B cell (primary cell): ENCODE results near the gene WIF1. TPM values are rescaled to one million over a fixed set of nuclear protein-coding genes. Genes with fewer than 3 reads are reported as not detected.

Source experiments
- ATAC-seq: fragments of 200-7000 bp; cut with Tn5 transposase; one replicate; pipeline ENCODE4 v1.10.0; 2021; ENCODE audit warnings: low read depth, mild to moderate bottlenecking, moderate number of reproducible peaks, moderate library complexity
- CTCF ChIA-PET: fragments of 350-600 bp; sonication (Branson Sonifier 250); formaldehyde crosslinking; loops from one replicate; lab custom pipeline; 2021; ENCODE audit warnings: antibody characterized with exemption, inconsistent platforms; lab: Charles Lee
- POLR2A ChIA-PET: fragments of 350-600 bp; sonication (Branson Sonifier 250); formaldehyde crosslinking; loops from one replicate; lab custom pipeline; 2021; ENCODE audit warnings: antibody characterized with exemption; lab: Charles Lee
- DNase-seq: peaks from one replicate; pipeline ENCODE4 v3.0.0; 2013
- H2AFZ ChIP-seq: 2 replicates; pipeline ENCODE4 v1.6.1; 2012; ENCODE audit warnings: mild to moderate bottlenecking, low read depth, low read length; ENCODE audit not compliant: insufficient read depth, poor library complexity, severe bottlenecking
- H3K27ac ChIP-seq, 2 donors: 1 replicate in 1 of 2; 2 replicates in 1 of 2; pipeline ENCODE4 v1.5.1; 2012 to 2013; ENCODE audit warnings: low read length in 2 of 2, mild to moderate bottlenecking in 2 of 2, moderate library complexity in 1 of 2
- H3K27me3 ChIP-seq, 4 experiments: fragments of 200-600 bp in 1 of 4; sonication (generic) in 1 of 4; replicated peaks in 1 of 4; 1 replicate in 2 of 4; 2 replicates in 2 of 4; pipeline versions ENCODE4 v1.6.1 to v1.7.0; 2013 to 2016; ENCODE audit warnings: low read length in 3 of 4, mild to moderate bottlenecking in 2 of 4, mixed read lengths in 1 of 4, moderate library complexity in 1 of 4; ENCODE audit not compliant: insufficient read depth in 4 of 4, control insufficient read depth in 3 of 4; ENCODE audit errors: control extremely low read depth in 1 of 4
- H3K36me3 ChIP-seq, 2 experiments: replicated peaks in 1 of 2; 1 replicate in 1 of 2; 2 replicates in 1 of 2; pipeline versions ENCODE4 v1.6.1 to v1.7.1; 2013; ENCODE audit warnings: low read length in 1 of 2; ENCODE audit not compliant: insufficient read depth in 2 of 2, control insufficient read depth in 1 of 2; ENCODE audit errors: control extremely low read depth in 1 of 2, extremely low read depth in 1 of 2
- H3K4me1 ChIP-seq, 2 donors: fragments of 200-600 bp in 1 of 2; sonication (generic) in 1 of 2; 1 replicate in 1 of 2; 2 replicates in 1 of 2; pipeline versions ENCODE4 v1.5.1 to v1.6.1; 2013 to 2017; ENCODE audit warnings: low read length in 2 of 2; ENCODE audit not compliant: control insufficient read depth in 2 of 2, insufficient read depth in 2 of 2
- H3K4me2 ChIP-seq: replicated peaks from 2 replicates; pipeline ENCODE3; 2012; ENCODE audit warnings: mild to moderate bottlenecking, low read depth, low read length; ENCODE audit not compliant: poor library complexity, severe bottlenecking
- H3K4me3 ChIP-seq, 5 experiments: fragments of 200-600 bp in 1 of 5; sonication (generic) in 1 of 5; 1 replicate in 3 of 5; 2 replicates in 2 of 5; pipeline versions ENCODE4 v1.5.1 to v1.7.0; 2011 to 2016; ENCODE audit warnings: low read length in 4 of 5, mild to moderate bottlenecking in 4 of 5, low read depth in 2 of 5, control low read depth in 1 of 5, moderate library complexity in 1 of 5; ENCODE audit not compliant: insufficient read depth in 1 of 5; ENCODE audit errors: control extremely low read depth in 1 of 5, extremely low read depth in 1 of 5
- H3K79me2 ChIP-seq: fragments of 200-600 bp; sonication (generic); one replicate; pipeline ENCODE4 v1.6.0; 2016; ENCODE audit warnings: low read length; ENCODE audit not compliant: control insufficient read depth, insufficient read depth
- H3K9ac ChIP-seq: fragments of 200-600 bp; sonication (generic); 2 replicates; pipeline ENCODE4 v1.6.1; 2017; ENCODE audit warnings: mild to moderate bottlenecking, low read length, moderate library complexity
- H3K9me3 ChIP-seq, 3 donors: one replicate each; pipeline versions ENCODE4 v1.6.1 to v1.7.1; 2013; ENCODE audit warnings: low read length in 2 of 3; ENCODE audit not compliant: control insufficient read depth in 2 of 3, insufficient read depth in 1 of 3; ENCODE audit errors: control extremely low read depth in 1 of 3
- H4K20me1 ChIP-seq: 2 replicates; pipeline ENCODE4 v1.6.0; 2012; ENCODE audit warnings: mild to moderate bottlenecking, low read length; ENCODE audit not compliant: insufficient read depth, control insufficient read depth, poor library complexity, severe bottlenecking
- H3K27ac Mint-ChIP-seq: one replicate; pipeline ENCODE4 v1.8.0; 2021; ENCODE audit warnings: mixed read lengths
- H3K27me3 Mint-ChIP-seq: one replicate; pipeline ENCODE4 v1.8.0; 2021; ENCODE audit warnings: mixed read lengths
- H3K4me1 Mint-ChIP-seq: one replicate; pipeline ENCODE4 v1.8.0; 2021; ENCODE audit warnings: mixed read lengths
- H3K4me3 Mint-ChIP-seq: one replicate; pipeline ENCODE4 v1.8.0; 2021; ENCODE audit warnings: mixed read lengths
- H3K9me3 Mint-ChIP-seq: one replicate; pipeline ENCODE4 v1.8.0; 2022; ENCODE audit warnings: mixed read lengths; ENCODE audit not compliant: insufficient read depth
- EZH2 ChIP-seq: IDR thresholded peaks from 2 replicates; pipeline ENCODE4 v1.6.1; 2012; ENCODE audit warnings: borderline replicate concordance, low read depth, mild to moderate bottlenecking, moderate library complexity, low read length; ENCODE audit not compliant: insufficient read depth, poor library complexity, severe bottlenecking
- WGBS: methylation state at CpG from one replicate; pipeline ENCODE4 v1.1.5; 2013; ENCODE audit warnings: missing lambda C conversion rate; ENCODE audit not compliant: insufficient coverage; 5-methylcytosine and 5-hydroxymethylcytosine counted together
- intact Hi-C: fragments of 100-400 bp; cut with micrococcal nuclease; formaldehyde crosslinking; loops from one replicate; pipeline ENCODE4 v1.10.0; 2022
- polyA plus RNA-seq: library from polyadenylated mRNA; depleted of rRNA; stranded (reverse); fragments of >200 nt; gene quantifications from 2 replicates; pipeline ENCODE4 v1.2.3, GENCODE V29; 2012
- total RNA-seq, 2 donors: library from RNA; stranded (reverse); fragments of 120-200 nt in 1 of 2; gene quantifications; 1 replicate in 1 of 2; 2 replicates in 1 of 2; pipeline versions ENCODE4 v1.2.3 to v1.2.4, GENCODE V29; 2013 to 2022
- TF ChIP-seq, protein P1 (sequence below): fragments of 200-600 bp; IDR thresholded peaks from one replicate; pipeline ENCODE4 v1.8.0; 2022; ENCODE audit warnings: antibody characterized with exemption, mild to moderate bottlenecking

The WIF1 gene
- total and polyA plus RNA-seq, 2 donors (not counting 1 experiment from before 2014, with no cell fraction given): not detected

- intact Hi-C loops: no loop called here
- no peak overlapping the region for H3K27ac Mint-ChIP-seq
- no peaks in the 10 kb centered on the region for H3K4me1 Mint-ChIP-seq
- Histone ChIP-seq H3K4me2 (no peak overlapping the region), H4K20me1 (no peaks in the 10 kb centered on the region), H3K27me3 (peaks cover 0 to 6% (median 0%) of the 10 kb centered on the region in 4 experiments), H3K27ac (no peak overlapping the region), H3K4me3 (no peak overlapping the region), H3K9ac (no peak overlapping the region), H2AFZ (no peak overlapping the region), H3K36me3 (no peaks in the 10 kb centered on the region), H3K79me2 (no peaks in the 10 kb centered on the region), H3K4me1 (no peaks in the 10 kb centered on the region), H3K9me3 (peaks cover 0 to 2% (median 0%) of the 10 kb centered on the region in 3 donors)
- ChIA-PET CTCF (no interaction called here), POLR2A (no interaction called here)
- ATAC-seq: no peak
- H3K4me3 Mint-ChIP-seq: no peak overlapping the region
- DNase-seq: no peak
- H3K9me3 Mint-ChIP-seq: no peaks in the 10 kb centered on the region
- no peak for TF ChIP-seq EZH2
- TF ChIP-seq, protein P1, sequence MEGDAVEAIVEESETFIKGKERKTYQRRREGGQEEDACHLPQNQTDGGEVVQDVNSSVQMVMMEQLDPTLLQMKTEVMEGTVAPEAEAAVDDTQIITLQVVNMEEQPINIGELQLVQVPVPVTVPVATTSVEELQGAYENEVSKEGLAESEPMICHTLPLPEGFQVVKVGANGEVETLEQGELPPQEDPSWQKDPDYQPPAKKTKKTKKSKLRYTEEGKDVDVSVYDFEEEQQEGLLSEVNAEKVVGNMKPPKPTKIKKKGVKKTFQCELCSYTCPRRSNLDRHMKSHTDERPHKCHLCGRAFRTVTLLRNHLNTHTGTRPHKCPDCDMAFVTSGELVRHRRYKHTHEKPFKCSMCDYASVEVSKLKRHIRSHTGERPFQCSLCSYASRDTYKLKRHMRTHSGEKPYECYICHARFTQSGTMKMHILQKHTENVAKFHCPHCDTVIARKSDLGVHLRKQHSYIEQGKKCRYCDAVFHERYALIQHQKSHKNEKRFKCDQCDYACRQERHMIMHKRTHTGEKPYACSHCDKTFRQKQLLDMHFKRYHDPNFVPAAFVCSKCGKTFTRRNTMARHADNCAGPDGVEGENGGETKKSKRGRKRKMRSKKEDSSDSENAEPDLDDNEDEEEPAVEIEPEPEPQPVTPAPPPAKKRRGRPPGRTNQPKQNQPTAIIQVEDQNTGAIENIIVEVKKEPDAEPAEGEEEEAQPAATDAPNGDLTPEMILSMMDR: no peak
- peaks cover 21% of the 10 kb centered on the region for H3K27me3 Mint-ChIP-seq
- WGBS: 92% methylated on average over 2 of the region's 2 CpGs
Observed at GRCh38 chr12:65010437-65010836, 110.7 kb downstream of the WIF1 start.

GRCh38 chr12:65005716-65006115 lies 115.4 kb downstream of the WIF1 start:
- H3K9me3 Mint-ChIP-seq: peaks cover 5% of the 10 kb centered on the region
- H3K27me3 Mint-ChIP-seq: peaks cover 14% of the 10 kb centered on the region
- Histone ChIP-seq H3K27ac (no peak overlapping the region), H3K4me1 (no peaks in the 10 kb centered on the region), H3K9me3 (peaks cover 0 to 2% (median 0%) of the 10 kb centered on the region in 3 donors), H3K4me2 (no peak overlapping the region), H4K20me1 (no peaks in the 10 kb centered on the region), H3K36me3 (no peaks in the 10 kb centered on the region), H3K9ac (no peak overlapping the region), H3K4me3 (no peak overlapping the region), H3K27me3 (peaks cover 0 to 3% (median 0%) of the 10 kb centered on the region in 4 experiments), H2AFZ (no peak overlapping the region), H3K79me2 (no peaks in the 10 kb centered on the region)
- TF ChIP-seq EZH2: no peak
- TF ChIP-seq, protein P1: no peak
- ChIA-PET POLR2A (no interaction called here), CTCF (no interaction called here)
- WGBS: no CpG with 5 or more reads among the region's 2 CpGs
- ATAC-seq (no peak), DNase-seq (no peak)
- H3K4me3 Mint-ChIP-seq: no peak overlapping the region
- no peaks in the 10 kb centered on the region for H3K4me1 Mint-ChIP-seq
- H3K27ac Mint-ChIP-seq: no peak overlapping the region
- intact Hi-C loops: no loop called here
